GM08714 (cell line): Measurements from ENCODE around the gene DMRT1.
A peak's percentile ranks its signal among the peaks of the same experiment; 100 is the strongest.

Source experiments
- H3K4me3 ChIP-seq: fragments of 200-500 bp; sonication (Bioruptor generic); 2 replicates; pipeline ENCODE4 v1.5.1; 2014; ENCODE audit warnings: mild to moderate bottlenecking, low read length, inconsistent platforms
- ZNF274 ChIP-seq: IDR thresholded peaks from 2 replicates; pipeline ENCODE4 v1.6.1; 2012; ENCODE audit warnings: mild to moderate bottlenecking, low read depth, low read length

The DMRT1 gene

DNA sequence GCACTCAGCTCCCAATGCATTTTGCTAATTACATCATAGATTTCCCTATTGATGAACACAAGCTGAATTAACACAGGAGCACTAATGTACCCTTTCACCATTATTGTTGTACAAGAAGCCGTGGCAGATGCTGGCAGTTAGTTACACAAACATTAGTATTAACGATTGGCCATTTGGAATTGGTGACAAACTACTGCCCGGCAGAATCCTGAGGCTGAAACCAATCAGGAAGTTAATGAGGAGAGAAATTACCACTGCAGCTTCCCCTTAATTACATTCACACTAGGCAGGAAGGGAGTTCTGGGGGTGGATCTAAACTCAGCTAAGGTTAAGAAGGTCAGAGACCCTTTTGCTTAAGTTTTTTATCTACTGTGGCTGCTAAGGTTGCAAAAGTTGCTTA, 125.4 kb downstream of the DMRT1 start:
- no peak for TF ChIP-seq ZNF274
- no peak overlapping the region for H3K4me3 ChIP-seq

GRCh38 chr9:967436-967835, 125.9 kb downstream of the DMRT1 start:
- no peak for TF ChIP-seq ZNF274
- no peak overlapping the region; the same call in 1 of the 2 replicates for H3K4me3 ChIP-seq

DNA sequence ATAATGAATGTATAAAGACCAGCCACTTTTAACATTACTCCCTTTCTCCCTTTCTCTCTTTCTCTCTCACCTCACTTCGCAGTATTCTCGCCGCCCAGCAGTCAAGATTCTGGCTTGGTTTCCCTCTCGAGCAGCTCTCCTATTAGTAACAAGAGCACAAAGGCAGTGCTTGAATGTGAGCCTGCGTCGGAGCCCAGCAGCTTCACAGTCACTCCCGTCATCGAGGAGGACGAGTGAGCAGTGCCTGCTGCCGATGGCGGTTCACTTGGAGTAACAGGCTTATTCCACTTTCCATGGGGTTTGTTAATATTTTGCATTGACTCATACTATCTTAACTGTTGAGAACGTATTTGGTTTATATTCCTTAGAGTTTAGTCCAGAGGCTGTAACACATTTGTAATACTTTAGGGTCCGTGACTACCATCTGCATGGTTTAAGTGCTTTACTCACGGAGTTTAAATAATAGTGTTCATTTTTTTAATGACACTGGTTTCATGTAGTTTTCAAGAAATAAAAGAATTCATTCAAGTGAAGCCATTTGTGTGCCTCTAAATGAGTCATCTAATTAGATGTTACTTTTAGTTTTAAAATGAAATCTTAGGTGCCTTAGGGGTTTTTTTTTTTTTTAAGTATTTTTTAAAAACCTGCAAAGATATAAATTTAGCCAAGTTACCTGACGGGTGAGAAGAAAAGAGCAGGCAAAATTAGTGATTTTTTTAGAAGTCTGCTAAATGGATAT, 126.6 kb downstream of the DMRT1 start:
- no peak overlapping the region; the same call in 1 of the 2 replicates for H3K4me3 ChIP-seq
- no peak for TF ChIP-seq ZNF274

DNA sequence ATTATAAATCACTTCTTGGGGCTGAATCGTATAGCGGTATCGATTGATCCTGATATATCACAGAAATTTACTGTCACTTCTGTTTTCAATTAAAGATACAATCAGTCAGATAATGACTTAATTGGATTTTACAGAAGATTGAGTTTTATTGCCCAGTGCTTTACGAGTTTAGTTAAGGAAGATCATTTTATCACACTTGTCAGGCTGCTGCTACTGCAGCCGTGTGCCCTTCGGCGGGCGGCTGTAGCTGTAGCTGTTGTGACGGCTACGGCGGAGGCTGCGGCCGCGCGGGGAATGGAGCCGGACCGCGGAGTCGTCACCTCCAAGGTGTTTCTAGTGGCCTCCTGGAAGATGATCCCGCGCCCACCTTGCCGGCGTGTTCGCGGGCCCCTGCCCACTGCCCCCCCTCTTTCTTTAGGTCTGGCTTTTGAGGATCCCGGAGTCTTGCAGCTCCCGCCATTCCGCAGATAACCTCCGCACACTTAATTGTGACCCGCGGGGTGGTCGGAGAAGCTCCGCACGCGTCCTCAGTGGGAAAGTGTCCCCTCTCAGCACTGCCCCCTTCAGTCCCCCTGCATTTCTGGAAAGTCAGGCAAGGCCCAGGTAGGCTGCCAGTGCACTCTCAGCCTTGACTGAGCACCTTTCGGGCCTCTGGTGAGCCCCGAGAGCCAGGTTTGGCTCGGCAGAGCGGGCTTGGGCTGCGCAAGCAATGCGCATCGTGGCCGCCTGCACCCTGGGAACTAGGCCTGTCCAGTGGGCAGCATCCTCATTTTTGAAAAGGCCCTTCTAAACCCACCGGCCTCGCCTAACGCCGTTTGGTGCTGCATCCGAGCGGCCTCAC, 128.0 kb downstream of the DMRT1 start:
- TF ChIP-seq ZNF274 = no peak
- H3K4me3 ChIP-seq = no peak overlapping the region

DNA sequence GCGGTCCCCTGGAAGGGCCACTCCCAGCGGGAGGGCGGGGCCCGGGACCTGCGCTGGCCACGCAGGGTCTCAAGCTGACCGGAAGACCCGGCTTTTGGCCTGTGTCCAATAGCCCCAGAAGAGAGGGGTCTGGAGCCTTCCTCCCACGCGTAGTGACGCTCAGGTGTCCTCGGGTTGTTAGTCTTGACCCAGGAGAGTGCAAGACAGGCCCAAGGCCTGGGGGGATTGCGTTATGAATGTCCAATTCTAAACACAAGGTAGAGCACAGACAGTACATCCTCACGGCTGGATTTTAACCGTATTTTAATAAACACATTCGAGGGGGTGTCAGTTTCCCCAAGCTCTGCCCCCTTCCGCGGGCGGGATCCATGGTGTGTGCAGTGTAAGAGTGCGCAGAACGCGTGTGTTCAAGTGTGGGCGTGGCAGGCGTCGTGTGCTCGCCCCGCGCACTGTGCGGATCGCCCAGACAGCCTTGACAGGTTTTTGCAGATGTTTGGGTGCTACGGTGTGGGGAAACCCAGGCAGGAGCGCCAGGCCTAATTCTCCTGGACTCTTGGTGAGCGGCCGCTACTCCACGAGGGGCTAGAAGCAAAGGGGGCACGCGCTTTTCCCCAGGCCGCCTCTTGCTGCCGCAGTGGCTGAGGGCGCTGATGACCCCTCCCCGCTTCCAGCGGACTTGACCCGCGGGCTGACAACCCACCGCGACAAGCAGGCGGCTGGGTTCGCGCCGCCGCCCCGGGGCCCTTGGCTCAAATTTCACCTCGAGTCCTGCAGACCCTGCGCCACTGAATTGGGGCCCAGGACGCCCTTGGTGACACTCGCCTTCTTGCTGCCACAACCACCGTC, 128.9 kb downstream of the DMRT1 start:
- H3K4me3 ChIP-seq = no peak overlapping the region
- TF ChIP-seq ZNF274 = no peak

- H3K4me3 ChIP-seq = peak overlapping the region; percentile 22; the same call in 1 of the 2 replicates
- no peak for TF ChIP-seq ZNF274
Measured at GRCh38 chr9:971901-972500, 130.5 kb downstream of the DMRT1 start.

DNA sequence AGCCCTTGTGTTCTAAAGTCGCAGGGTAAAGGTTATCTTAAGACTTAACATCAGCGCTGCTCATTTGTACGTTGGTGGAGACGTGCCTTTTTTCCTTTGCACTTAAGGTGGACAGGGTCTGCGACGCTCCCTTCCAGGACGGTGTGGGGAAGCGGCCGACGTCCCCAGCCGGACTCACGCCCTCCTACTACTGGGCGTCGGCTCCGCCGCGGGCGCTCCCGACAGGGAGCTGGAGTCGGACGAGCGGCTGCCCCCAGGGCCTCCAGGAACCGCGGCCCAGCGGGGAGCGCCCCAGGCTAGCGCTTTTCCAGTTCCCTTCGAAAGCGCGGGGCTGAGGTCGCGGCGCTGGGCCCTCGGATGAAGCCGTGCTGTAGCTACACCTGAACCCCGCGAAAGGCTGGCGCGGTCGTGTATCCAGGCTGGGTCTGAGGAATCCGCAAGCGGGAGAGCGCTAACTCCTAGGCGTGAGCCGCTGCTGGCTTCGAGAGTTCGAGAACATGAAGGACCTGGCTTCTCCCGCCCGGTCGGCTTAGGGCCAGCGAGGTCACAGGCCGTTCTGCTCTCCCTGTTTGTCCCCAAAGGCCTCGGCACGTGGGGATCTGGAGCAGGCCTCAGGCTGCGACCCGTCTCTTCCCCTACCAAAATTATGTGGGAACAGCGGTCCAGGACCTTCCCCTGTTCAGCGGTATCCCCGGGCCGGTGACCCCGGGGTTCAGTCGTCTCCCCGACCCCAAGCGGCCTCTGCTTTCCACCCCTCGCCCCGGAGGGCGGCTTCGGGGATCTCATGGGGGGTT, 131.2 kb downstream of the DMRT1 start:
- no peak overlapping the region for H3K4me3 ChIP-seq
- TF ChIP-seq ZNF274 = no peak

- H3K4me3 ChIP-seq = no peak overlapping the region
- TF ChIP-seq ZNF274 = no peak
Measured at GRCh38 chr9:973295-973834, 131.9 kb downstream of the DMRT1 start.

DNA sequence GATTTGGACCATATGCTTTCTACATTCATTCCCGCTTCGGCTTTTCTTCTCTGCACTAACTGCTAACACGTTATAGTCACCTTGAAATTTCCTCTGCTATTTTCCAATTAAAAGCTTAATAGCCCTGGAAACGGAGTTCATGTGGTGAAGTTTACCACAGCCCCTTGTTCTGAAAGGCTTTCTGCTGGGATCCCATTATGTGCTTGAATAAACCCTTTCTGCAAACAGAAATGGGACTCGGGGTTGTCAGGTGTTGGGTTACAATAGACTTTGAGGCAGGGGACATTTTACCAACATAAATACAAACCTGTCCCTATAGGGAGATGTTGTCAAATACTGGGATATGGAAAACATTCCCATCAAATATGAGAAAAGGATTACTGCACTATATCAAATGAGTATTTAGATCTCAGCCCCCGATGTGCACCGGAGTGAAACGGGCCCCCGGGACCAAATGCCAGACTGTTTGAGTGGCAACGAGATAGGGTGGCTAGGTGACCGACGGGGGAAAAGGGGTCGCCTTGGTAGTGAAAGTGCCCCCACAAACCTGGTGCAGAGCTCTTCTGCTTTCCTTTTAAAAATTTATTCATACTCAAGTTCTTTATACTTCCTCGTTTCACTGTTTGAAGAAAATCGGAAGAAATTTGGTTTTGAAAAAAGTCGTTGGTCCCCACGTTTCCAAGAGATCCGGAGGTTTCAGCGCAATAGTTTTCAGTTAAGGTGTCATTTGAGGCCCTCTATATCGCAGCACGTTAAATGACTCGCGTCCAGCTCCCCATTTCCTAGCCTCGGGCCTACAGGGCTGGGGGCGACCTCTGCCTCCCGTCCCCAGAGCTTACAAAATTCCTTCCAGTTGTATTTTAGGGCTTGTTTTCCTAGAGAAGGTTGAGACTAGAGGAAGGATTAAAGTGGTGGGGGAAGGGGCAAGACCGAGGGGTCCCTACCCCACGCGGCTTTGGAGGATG, 132.8 kb downstream of the DMRT1 start:
- TF ChIP-seq ZNF274 = no peak
- H3K4me3 ChIP-seq = no peak overlapping the region

DNA sequence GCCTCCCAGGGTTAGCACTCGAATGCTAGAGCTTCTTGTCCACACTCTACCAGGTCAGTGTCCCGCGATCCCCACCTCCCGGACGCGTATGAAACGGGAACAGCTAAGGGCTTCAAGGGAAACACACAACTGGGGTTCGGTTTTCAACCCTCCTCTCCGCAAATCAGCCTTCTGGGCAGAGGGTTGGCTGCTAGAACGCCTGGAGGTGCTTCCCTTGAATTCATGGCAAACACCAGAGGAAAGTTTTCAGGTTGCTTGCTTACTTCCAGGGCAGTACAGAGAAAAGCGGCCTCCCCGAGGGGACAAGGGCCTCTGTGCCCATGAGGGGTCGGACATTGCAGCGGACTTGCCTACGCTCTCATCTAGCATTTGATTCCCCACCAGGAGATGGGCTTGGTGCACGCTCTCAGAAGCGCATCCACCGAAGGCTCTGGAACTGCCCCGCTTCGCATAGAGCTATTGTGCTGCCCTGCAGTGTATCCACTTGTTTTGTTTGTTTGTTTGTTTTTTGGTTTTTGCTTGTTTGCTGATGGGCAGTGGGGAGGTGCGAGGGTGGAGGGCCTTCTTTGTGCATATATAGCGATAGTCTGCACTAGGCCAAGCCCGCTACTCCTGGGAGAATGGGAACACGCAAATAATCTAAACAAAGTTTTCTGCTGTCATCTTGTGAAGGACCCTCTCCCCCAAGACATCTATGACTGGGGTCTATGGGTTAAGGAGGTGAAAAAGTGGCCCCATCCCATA, 133.7 kb downstream of the DMRT1 start:
- no peak overlapping the region for H3K4me3 ChIP-seq
- no peak for TF ChIP-seq ZNF274

DNA sequence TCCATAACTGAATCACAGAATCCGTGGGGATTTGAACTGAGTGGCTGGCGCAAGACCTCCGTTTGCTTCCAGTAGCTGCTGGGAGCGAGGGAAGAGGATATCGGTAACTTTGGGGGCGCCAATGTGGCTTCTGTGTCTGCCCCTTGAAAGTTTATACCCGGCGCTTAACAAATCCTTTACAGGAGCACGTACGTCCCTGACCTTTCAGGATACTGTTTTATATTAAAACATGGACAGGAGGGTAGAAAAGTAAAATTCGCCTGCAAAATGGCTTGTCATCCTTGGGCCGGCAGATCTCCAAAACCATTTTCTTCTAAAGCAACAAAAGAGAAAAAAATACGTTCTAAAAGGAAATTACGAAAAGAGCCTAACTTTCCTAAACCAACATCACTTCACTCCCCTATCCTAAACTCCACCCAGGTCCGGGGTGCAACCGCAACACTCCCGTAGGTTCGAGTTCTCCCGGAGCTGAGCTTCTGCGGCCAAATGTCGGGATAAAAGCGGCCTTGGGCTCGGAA, 134.3 kb downstream of the DMRT1 start:
- TF ChIP-seq ZNF274 = no peak

More for the DNA sequence above, 134.3 kb downstream of the DMRT1 start:
- no peak overlapping the region for H3K4me3 ChIP-seq
